Fibroblast of mammary gland (primary cell): ENCODE data around the gene VGF.
"Not testable (repeated sequence)": the region's sequence is repeated elsewhere in the genome, so short reads cannot be mapped to it uniquely, and the experiment has no call there.

ENCODE experiments used
- DNase-seq: peaks from one replicate; pipeline ENCODE4 v3.0.0-alpha.2; 2010; ENCODE audit warnings: low read depth
- H3K4me3 ChIP-seq: 2 replicates; pipeline ENCODE4 v1.5.1; 2011; ENCODE audit warnings: low read depth, mild to moderate bottlenecking, low read length, moderate library complexity; ENCODE audit not compliant: control insufficient read depth
- TF ChIP-seq, protein P1 (sequence below): conservative IDR thresholded peaks from 2 replicates; pipeline ENCODE4 v1.5.1; 2011; ENCODE audit warnings: low read depth, low read length, inconsistent platforms; ENCODE audit not compliant: control insufficient read depth, insufficient read depth

VGF gene

DNA sequence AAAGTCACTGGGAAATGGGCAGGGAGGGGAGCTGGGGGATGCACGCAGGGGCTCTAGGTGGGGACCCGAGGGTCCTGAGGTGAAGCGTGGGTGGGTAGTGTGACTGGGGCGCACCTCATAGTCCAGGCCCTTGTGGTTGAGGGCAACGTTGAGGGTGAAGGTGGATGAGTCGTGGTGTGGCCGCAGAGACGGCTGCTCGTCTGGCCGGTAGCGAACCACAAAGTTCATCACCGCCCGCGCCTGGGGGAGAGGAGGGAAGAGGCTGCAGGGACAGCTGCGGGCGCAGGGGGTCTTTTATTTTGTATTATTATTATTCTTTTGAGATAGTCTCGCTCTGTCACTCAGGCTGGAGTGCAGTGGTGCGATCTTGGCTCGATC lies 41.3 kb upstream of the VGF start:
- H3K4me3 ChIP-seq, result no peak overlapping the region
- no peak for DNase-seq

DNA sequence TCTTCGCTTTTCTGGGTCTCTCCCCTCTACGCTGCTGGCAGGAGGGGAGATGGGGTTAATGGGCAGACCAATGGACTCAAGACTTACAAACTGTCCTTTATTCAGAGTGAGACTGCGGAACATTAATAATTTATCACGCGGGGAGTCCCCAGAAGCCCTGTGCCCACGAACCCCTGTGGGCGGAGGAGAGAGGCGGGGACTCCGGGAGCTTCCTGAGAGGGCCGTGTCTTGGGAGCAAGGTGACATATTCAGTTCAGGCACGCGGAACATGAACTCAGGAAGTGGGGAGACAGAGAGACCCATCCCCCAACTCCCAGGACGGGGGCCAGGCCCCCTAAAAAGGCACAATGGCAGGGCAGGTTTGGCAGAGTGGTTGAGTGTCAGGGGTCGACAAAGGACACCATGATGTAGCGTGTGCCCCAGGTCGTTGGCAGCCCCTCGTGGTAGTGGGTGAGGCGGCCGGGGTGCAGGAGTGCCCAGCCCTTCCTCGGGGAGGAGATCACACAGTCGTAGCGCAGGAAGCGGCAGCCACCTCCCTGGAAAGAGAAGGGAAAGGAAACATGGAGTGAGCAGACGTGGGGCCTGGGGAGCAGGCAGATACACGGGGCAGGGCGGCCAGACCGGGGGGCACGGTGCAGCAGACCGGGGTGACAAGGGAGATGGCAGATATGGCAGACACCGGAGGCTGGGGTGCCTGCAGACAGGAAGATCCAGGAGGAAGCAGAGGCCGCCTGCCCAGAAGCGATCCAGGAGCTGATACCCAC lies 40.7 kb upstream of the VGF start:
- H3K4me3 ChIP-seq, result no peak overlapping the region
- no peak for DNase-seq
- TF ChIP-seq, protein P1, sequence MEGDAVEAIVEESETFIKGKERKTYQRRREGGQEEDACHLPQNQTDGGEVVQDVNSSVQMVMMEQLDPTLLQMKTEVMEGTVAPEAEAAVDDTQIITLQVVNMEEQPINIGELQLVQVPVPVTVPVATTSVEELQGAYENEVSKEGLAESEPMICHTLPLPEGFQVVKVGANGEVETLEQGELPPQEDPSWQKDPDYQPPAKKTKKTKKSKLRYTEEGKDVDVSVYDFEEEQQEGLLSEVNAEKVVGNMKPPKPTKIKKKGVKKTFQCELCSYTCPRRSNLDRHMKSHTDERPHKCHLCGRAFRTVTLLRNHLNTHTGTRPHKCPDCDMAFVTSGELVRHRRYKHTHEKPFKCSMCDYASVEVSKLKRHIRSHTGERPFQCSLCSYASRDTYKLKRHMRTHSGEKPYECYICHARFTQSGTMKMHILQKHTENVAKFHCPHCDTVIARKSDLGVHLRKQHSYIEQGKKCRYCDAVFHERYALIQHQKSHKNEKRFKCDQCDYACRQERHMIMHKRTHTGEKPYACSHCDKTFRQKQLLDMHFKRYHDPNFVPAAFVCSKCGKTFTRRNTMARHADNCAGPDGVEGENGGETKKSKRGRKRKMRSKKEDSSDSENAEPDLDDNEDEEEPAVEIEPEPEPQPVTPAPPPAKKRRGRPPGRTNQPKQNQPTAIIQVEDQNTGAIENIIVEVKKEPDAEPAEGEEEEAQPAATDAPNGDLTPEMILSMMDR, result no peak

More for the DNA sequence above, 41.3 kb upstream of the VGF start:
- TF ChIP-seq, protein P1, result no peak

DNA sequence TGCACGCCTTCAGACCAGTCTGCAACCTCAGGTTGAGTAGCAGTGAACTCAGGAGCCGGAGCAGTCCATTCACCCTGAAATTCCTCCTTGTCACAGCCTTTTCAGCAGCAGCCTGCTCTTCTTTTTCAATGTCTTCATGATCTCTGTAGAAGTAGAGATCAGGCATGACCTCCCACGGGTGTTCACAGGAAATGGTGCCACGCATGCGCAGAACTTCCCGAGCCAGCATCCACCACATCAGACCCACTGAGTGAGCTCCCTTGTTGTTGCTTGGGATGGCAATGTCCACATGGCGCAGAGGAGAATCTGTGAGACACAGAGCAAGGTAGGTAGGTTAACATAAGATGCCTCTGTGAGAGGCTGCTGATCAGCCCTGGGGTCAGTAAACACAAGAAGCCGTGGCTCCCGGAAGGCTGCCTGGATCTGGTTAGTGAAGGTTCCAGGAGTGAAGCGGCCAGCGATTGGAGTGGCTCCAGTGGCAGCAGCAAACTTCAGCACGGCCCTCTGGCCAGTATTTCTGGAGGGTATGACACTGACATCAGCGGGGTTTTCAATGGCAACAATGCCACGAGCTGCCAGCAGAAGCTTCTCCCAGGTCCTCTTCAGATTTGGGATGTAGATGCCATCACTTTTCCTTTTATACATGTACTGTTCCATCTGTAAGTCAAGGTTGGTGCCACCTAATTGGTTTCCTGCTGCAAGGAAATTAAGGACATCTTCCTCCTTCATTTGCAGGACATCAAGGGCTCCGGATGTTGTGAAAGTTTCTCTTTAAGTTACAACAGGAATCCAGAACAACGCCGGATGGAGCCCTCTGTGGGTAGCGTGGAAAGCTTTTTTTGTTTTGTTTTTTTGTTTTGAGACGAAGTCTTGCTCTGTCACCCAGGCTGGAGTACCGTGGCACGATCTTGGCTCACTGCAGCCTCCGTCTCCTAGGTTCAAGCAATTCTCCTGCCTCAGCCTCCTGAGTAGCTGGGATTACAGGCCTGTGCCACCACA lies 38.7 kb upstream of the VGF start:
- H3K4me3 ChIP-seq, DNase-seq: not testable (repeated sequence)

DNA sequence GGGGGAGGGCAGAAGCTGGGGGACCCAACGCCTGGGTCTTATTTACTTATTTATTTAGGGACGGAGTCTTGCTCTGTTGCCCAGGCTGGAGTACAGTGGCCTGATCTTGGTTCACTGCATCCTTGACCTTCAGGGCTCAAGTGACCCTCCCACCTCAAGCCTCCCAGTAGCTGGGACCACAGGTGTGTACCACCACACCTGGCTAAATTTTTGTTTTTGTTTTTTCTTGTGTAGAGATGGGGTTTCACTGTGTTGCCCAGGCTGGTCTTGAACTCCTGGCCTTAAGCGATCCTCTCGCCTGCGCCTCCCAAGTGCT lies 37.2 kb upstream of the VGF start:
- TF ChIP-seq, protein P1, result no peak
- no peak for DNase-seq
- H3K4me3 ChIP-seq, result no peak overlapping the region

DNA sequence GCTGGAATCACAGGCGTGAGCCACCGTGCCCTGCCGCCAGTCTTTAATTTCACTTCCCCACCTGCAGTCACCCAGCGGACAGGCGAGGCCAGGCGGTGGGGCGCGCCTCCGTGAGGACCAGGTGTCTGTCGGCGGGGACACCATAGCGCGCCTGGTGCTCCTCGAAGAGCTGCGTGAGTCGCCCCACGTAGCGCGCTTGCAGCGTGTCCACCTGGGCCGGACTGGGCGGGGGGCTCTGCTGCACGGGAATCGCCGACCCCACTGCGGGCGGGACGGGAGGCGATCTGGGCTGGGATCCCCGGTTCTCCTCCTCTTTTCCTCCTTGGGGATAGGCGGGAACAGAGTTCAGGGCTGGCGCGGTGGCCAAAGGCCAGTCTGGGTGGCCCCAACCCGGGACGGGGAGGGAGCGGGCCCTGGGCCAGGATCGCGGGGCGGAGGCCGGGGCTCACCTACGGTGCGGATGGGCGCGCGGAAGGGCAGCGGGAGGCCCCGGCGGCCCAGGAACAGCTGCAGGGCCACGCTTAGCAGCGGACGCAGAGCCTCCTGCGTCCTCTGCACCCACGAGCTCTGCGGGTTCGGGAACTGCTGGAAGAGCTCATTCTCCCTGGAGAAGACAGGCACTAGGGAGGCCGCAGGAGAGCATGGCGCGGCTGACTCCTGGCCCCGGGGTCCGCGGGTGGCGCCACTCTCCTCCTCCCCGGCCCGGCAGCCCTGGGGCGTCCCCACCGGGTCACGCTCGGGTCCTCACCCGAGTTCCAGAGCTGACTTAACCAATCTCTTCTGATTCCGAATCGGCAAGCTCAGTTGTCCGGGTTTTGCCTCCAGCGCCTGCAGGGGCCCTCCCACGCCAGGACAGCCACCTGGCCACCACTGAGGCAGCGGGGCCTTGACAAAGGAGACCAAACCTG lies 36.6 kb upstream of the VGF start:
- DNase-seq, result no peak
- TF ChIP-seq, protein P1, result no peak
- no peak overlapping the region for H3K4me3 ChIP-seq

DNA sequence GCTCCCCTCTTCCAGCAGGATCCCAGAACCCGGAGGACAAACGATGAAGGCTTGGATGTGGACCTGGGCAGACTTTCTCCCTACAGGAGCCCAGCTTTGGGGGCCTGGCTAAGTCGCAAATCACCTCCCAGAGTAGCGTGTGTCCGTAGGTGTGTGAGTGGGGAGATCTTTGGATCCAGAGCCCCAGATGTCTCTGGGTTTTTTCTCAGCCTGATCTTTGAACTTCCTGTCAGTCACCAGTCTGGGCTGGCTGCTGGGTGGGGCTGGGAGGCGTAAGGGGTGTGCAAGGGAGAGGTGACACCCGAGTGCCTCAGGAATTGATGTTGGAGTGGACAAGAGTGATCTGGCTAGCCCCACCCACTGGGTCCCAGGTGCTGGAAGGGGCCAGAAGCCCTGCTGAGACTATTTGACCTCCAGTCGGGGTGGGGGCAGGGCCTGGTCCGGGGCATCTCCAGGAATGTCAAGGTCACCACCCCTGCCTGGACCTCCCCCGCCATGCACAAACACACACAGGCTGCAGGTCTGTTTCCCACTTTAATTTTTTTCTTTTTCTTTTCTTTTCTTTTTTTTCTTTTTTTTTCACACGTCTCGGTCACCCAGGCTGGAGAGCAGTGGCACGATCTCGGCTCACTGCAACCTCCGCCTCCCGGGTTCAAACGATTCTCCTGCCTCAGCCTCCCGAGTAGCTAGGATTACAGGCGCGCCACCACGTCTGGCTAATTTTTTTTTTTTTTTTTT lies 35.7 kb upstream of the VGF start, which contains the start of gene MOGAT3:
Gene MOGAT3, minus strand, starts transcription at position 175 of the 738 bp plus-strand sequence. CDS start 182 bp downstream, outside the sequence.
- no peak for DNase-seq
- no peak within 1 kb of the TSS for H3K4me3 ChIP-seq
- TF ChIP-seq, protein P1, result no peak
